Neural progenitor cell (in vitro differentiated cells): ENCODE results near the gene MEPCE. TPM values are rescaled to one million over a fixed set of nuclear protein-coding genes. Genes with fewer than 3 reads are reported as not detected.

ENCODE experiments used
- DNase-seq: peaks from one replicate; pipeline ENCODE4 v3.0.0-alpha.2; 2016; ENCODE audit warnings: low spot score
- H2AFZ ChIP-seq: fragments of 200-600 bp; sonication (generic); replicated peaks from 2 replicates; pipeline ENCODE4 v1.6.1; 2016; ENCODE audit warnings: antibody characterized with exemption
- H3F3A ChIP-seq: fragments of 200-600 bp; sonication (generic); 2 replicates; pipeline ENCODE4 v1.6.1; 2016; ENCODE audit warnings: antibody characterized with exemption, low read depth
- H3K27ac ChIP-seq: fragments of 200-600 bp; sonication (generic); 2 replicates; pipeline ENCODE4 v1.5.1; 2016; ENCODE audit warnings: mild to moderate bottlenecking
- H3K27me3 ChIP-seq: fragments of 200-600 bp; sonication (generic); 2 replicates; pipeline ENCODE4 v1.6.1; 2016; ENCODE audit warnings: mild to moderate bottlenecking, moderate library complexity
- H3K36me3 ChIP-seq: fragments of 200-600 bp; sonication (generic); 2 replicates; pipeline ENCODE4 v1.5.1; 2016
- H3K4me1 ChIP-seq: fragments of 200-600 bp; sonication (generic); 2 replicates; pipeline ENCODE4 v1.6.1; 2016; ENCODE audit warnings: mixed run types
- H3K4me2 ChIP-seq: fragments of 200-600 bp; sonication (generic); 2 replicates; pipeline ENCODE4 v1.6.1; 2016
- H3K4me3 ChIP-seq: fragments of 200-600 bp; sonication (generic); 2 replicates; pipeline ENCODE4 v1.5.1; 2016
- H3K79me2 ChIP-seq: fragments of 200-600 bp; sonication (generic); 2 replicates; pipeline ENCODE4 v1.6.1; 2016; ENCODE audit warnings: low read depth
- H3K9ac ChIP-seq: fragments of 200-600 bp; sonication (generic); 2 replicates; pipeline ENCODE4 v1.6.1; 2016
- H3K9me3 ChIP-seq: fragments of 200-600 bp; sonication (generic); 2 replicates; pipeline ENCODE4 v1.5.1; 2016; ENCODE audit warnings: low read depth
- H4K20me1 ChIP-seq: fragments of 200-600 bp; sonication (generic); 2 replicates; pipeline ENCODE4 v1.6.1; 2016; ENCODE audit warnings: low read depth
- H3K27ac Mint-ChIP-seq: 3 replicates; pipeline ENCODE4 v1.8.0; 2021; ENCODE audit warnings: mixed read lengths
- H3K27me3 Mint-ChIP-seq: 2 replicates; pipeline ENCODE4 v1.8.0; 2022; ENCODE audit warnings: low read depth, mild to moderate bottlenecking, inconsistent platforms, moderate library complexity, mixed read lengths; ENCODE audit not compliant: insufficient read depth
- H3K36me3 Mint-ChIP-seq: 3 replicates; pipeline ENCODE4 v1.8.0; 2021; ENCODE audit warnings: mixed read lengths
- H3K4me1 Mint-ChIP-seq: 3 replicates; pipeline ENCODE4 v1.8.0; 2021; ENCODE audit warnings: mixed read lengths
- H3K4me3 Mint-ChIP-seq: 3 replicates; pipeline ENCODE4 v1.8.0; 2021; ENCODE audit warnings: mild to moderate bottlenecking, moderate library complexity, mixed read lengths
- H3K9me3 Mint-ChIP-seq: 3 replicates; pipeline ENCODE4 v1.8.0; 2020; ENCODE audit warnings: mixed read lengths
- EZH2 ChIP-seq: fragments of 200-600 bp; sonication (generic); IDR thresholded peaks from 2 replicates; pipeline ENCODE4 v1.6.1; 2017; ENCODE audit warnings: antibody characterized with exemption, mild to moderate bottlenecking, moderate library complexity
- EZH2phosphoT487 ChIP-seq: fragments of 200-600 bp; sonication (generic); IDR thresholded peaks from 2 replicates; pipeline ENCODE4 v1.6.1; 2017; ENCODE audit warnings: antibody characterized with exemption
- total RNA-seq: library from RNA; depleted of rRNA; stranded (reverse); fragments of >200 nt; gene quantifications from 2 replicates; pipeline ENCODE4 v1.2.3, GENCODE V29; 2015; ENCODE audit warnings: low replicate concordance
- TF ChIP-seq, protein P1 (sequence below): fragments of 200-600 bp; sonication (generic); IDR thresholded peaks from 2 replicates; pipeline ENCODE4 v1.5.1; 2017; ENCODE audit warnings: antibody characterized with exemption, mild to moderate bottlenecking

MEPCE gene
- total RNA-seq, 1 donor from 2014 or later: 16.4 TPM

DNA sequence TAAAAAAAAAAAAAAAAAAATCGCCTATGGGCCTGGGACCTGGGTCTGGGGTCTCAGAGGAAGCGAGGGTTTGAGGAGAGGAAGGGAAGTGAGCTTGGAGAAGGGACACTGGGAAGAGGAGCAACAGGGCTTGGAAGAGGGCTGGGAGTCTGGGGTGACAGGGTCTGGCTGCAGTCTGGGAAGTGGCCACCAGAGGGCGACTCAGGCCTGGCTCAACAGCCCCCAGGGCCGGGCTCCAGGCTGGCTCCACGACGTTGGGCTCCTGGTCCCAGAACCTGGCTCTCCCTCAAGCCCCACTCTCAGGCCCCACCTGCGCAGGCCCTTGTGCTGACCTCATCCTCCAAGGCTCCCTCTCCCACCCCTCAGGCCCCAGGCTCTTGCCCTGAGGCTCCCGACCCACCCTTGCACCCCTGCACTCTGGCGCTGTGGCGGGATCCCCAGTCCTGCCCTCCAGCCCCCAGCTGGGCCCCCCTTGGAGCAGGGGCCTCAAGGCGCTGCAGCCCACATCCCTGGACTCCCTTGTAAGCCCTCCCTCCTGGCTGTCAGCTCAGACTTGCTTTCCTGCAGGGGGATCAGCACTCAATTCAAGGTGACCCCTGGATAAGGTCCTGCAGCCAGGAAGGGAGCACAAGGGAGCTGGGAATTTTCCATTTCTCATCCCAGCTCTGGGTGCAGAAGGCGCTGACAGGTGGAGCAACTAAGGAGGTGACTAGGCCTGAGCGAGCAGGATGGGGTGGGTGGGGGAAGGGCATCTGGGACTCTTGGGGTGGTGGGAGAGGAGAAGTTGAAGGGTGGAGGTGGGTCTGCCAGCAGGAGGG is 39.8 kb downstream of the MEPCE start:
- Mint-ChIP-seq H3K27me3 (peaks cover 7% of the 10 kb centered on the region), H3K4me1 (peaks cover 13% of the 10 kb centered on the region), H3K4me3 (no peak overlapping the region), H3K9me3 (no peaks in the 10 kb centered on the region), H3K36me3 (no peaks in the 10 kb centered on the region), H3K27ac (peak overlapping the region; percentile 29)
- TF ChIP-seq EZH2 (no peak), EZH2phosphoT487 (no peak)
- TF ChIP-seq, protein P1, sequence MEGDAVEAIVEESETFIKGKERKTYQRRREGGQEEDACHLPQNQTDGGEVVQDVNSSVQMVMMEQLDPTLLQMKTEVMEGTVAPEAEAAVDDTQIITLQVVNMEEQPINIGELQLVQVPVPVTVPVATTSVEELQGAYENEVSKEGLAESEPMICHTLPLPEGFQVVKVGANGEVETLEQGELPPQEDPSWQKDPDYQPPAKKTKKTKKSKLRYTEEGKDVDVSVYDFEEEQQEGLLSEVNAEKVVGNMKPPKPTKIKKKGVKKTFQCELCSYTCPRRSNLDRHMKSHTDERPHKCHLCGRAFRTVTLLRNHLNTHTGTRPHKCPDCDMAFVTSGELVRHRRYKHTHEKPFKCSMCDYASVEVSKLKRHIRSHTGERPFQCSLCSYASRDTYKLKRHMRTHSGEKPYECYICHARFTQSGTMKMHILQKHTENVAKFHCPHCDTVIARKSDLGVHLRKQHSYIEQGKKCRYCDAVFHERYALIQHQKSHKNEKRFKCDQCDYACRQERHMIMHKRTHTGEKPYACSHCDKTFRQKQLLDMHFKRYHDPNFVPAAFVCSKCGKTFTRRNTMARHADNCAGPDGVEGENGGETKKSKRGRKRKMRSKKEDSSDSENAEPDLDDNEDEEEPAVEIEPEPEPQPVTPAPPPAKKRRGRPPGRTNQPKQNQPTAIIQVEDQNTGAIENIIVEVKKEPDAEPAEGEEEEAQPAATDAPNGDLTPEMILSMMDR: peak; percentile 81
- H3K27ac ChIP-seq: no peak overlapping the region
- H3K36me3 ChIP-seq: no peaks in the 10 kb centered on the region
- H3K4me3 ChIP-seq: no peak overlapping the region
- H3K79me2 ChIP-seq: no peaks in the 10 kb centered on the region
- H3K4me1 ChIP-seq: peaks cover 5% of the 10 kb centered on the region
- H3F3A ChIP-seq: no peaks in the 10 kb centered on the region
- H4K20me1 ChIP-seq: peaks cover 2% of the 10 kb centered on the region
- H3K9ac ChIP-seq: no peak overlapping the region
- DNase-seq: peak; percentile 89
- H3K27me3 ChIP-seq: no peaks in the 10 kb centered on the region
- no peaks in the 10 kb centered on the region for H3K9me3 ChIP-seq
- H2AFZ ChIP-seq: no peak overlapping the region
- H3K4me2 ChIP-seq: no peak overlapping the region

DNA sequence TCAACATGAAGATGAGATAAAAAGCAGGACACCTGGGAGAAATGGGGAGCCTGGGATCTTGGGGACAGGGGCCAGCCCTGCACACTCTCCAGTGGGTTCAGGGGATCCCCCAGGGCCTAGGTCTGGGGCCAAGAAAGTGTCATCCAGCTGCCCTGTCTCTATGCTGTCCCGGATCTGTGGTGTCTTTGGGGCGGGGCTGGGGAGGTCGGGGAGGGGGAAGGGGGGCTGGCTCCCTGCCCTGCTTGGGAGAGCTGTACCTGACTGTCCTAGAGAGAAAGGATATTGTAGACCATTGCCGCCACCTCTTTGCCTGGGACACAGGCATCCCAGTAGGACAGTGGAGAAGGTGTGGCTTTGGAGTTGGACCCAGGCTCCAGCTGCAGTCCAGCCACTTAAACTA is 41.4 kb downstream of the MEPCE start:
- peaks cover 7% of the 10 kb centered on the region for H3K4me1 ChIP-seq
- DNase-seq: no peak
- H2AFZ ChIP-seq: no peak overlapping the region
- H3K27me3 Mint-ChIP-seq: peaks cover 7% of the 10 kb centered on the region
- no peak overlapping the region for H3K4me3 ChIP-seq
- H3K27me3 ChIP-seq: no peaks in the 10 kb centered on the region
- no peak overlapping the region for H3K4me3 Mint-ChIP-seq
- peaks cover 22% of the 10 kb centered on the region for H3K4me1 Mint-ChIP-seq
- H3K36me3 Mint-ChIP-seq: no peaks in the 10 kb centered on the region
- H3K36me3 ChIP-seq: no peaks in the 10 kb centered on the region
- no peaks in the 10 kb centered on the region for H3K9me3 Mint-ChIP-seq
- H3K4me2 ChIP-seq: no peak overlapping the region
- peak overlapping the region; percentile 66 for H3K27ac Mint-ChIP-seq
- no peaks in the 10 kb centered on the region for H3K9me3 ChIP-seq
- H3K27ac ChIP-seq: no peak overlapping the region
- H3F3A ChIP-seq: no peaks in the 10 kb centered on the region
- TF ChIP-seq EZH2 (no peak), EZH2phosphoT487 (no peak)
- TF ChIP-seq, protein P1: no peak
- H4K20me1 ChIP-seq: peaks cover 7% of the 10 kb centered on the region
- no peak overlapping the region for H3K9ac ChIP-seq
- H3K79me2 ChIP-seq: no peaks in the 10 kb centered on the region

DNA sequence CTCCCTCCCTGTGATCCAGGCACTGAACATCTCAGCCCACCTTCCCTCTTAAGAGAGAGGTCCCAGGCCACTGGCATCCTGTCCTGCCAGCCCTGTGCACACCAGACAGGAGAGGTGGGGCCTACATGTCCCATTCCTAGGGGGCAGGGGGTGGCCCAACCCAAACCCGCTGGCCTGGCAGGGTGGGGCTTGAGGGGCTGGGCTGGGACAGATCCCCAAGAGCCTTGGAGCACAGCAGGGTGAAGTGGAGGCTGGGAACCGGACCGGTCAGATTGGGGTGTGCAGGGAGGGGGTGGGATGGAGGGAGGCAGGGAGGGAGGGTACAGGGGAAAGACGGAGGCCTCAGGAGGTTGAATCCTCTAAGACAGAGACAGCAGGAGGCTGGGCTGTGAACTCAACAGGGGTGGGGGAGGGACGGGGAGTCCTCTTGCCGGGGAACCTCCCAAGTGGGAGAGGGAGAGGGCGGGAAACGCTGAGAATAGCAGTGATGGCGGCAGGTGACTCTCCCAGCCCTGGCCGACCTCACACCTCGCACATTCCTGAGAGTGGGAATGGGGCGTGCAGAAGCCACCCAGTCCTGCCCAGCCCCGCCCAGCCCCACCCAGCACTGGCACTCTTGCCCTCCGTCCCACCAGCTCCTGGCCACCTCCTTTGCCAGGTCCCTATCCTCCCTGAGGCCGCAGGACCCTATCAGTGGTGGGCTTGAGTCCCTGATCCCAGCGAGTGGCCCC is 42.7 kb downstream of the MEPCE start:
- H3K4me1 Mint-ChIP-seq: peaks cover 29% of the 10 kb centered on the region
- no peaks in the 10 kb centered on the region for H3K36me3 Mint-ChIP-seq
- no peaks in the 10 kb centered on the region for H3K79me2 ChIP-seq
- DNase-seq: no peak
- peak overlapping the region; percentile 76 for H3K27ac Mint-ChIP-seq
- TF ChIP-seq EZH2 (no peak), EZH2phosphoT487 (no peak)
- TF ChIP-seq, protein P1: no peak
- H3K36me3 ChIP-seq: no peaks in the 10 kb centered on the region
- H3K27me3 Mint-ChIP-seq: peaks cover 4% of the 10 kb centered on the region
- H3K4me2 ChIP-seq: no peak overlapping the region
- no peaks in the 10 kb centered on the region for H3K27me3 ChIP-seq
- no peak overlapping the region for H3K27ac ChIP-seq
- H3F3A ChIP-seq: no peaks in the 10 kb centered on the region
- no peak overlapping the region for H2AFZ ChIP-seq
- H3K9me3 ChIP-seq: no peaks in the 10 kb centered on the region
- H4K20me1 ChIP-seq: peaks cover 9% of the 10 kb centered on the region
- H3K4me1 ChIP-seq: peaks cover 10% of the 10 kb centered on the region
- no peak overlapping the region for H3K9ac ChIP-seq
- H3K4me3 Mint-ChIP-seq: no peak overlapping the region
- H3K4me3 ChIP-seq: no peak overlapping the region
- no peaks in the 10 kb centered on the region for H3K9me3 Mint-ChIP-seq
